ENCODE results near the gene CYP3A5.

DNA sequence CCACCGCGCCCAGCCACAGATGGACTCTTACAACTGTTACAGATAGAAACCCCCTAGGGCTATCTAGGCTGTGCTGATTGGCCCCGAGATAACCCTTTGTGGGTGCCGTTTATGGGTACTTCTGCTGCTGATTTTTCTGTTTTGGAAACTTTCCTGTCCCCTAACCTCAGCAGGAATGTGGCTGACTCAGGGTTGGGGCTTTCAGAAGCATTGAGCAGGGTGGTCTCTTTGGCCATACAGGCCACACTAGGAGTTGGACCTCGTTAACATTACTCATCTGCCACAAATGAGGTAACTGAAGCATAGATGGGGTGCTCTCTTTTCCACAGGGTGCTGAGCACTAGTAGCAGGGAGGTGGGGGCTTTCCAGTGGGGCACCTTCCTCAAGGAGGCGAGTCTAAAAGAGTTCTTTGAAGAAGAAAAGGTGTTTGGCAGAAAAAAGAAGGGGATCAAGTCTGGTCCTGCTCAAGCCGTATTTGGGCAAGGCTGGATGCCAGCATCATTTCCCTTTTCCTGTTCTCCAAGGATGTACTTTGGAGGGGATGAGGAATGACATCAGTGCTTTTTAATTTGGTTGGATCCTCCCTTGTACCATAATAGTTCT, 56.6 kb downstream of the CYP3A5 start:
- TF ChIP-seq, protein P1, sequence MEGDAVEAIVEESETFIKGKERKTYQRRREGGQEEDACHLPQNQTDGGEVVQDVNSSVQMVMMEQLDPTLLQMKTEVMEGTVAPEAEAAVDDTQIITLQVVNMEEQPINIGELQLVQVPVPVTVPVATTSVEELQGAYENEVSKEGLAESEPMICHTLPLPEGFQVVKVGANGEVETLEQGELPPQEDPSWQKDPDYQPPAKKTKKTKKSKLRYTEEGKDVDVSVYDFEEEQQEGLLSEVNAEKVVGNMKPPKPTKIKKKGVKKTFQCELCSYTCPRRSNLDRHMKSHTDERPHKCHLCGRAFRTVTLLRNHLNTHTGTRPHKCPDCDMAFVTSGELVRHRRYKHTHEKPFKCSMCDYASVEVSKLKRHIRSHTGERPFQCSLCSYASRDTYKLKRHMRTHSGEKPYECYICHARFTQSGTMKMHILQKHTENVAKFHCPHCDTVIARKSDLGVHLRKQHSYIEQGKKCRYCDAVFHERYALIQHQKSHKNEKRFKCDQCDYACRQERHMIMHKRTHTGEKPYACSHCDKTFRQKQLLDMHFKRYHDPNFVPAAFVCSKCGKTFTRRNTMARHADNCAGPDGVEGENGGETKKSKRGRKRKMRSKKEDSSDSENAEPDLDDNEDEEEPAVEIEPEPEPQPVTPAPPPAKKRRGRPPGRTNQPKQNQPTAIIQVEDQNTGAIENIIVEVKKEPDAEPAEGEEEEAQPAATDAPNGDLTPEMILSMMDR (IDR thresholded peaks at IDR 0.05) = no peak
- TF ChIP-seq POLR2AphosphoS5 (IDR thresholded peaks at IDR 0.05) = no peak
- no peak for TF ChIP-seq POLR2A (IDR thresholded peaks at IDR 0.05)
- no peak for TF ChIP-seq EP300 (IDR thresholded peaks at IDR 0.05; ENCODE audit: low read depth)
